HG03521 (cell line): ENCODE data around the gene PLA2G3.

Experiments
- ATAC-seq: cut with Tn5 transposase; IDR thresholded peaks from one replicate; pipeline ENCODE4 v1.9.1; 2021; ENCODE audit warnings: mild to moderate bottlenecking, moderate library complexity; ENCODE audit not compliant: unreplicated experiment

Gene PLA2G3

DNA sequence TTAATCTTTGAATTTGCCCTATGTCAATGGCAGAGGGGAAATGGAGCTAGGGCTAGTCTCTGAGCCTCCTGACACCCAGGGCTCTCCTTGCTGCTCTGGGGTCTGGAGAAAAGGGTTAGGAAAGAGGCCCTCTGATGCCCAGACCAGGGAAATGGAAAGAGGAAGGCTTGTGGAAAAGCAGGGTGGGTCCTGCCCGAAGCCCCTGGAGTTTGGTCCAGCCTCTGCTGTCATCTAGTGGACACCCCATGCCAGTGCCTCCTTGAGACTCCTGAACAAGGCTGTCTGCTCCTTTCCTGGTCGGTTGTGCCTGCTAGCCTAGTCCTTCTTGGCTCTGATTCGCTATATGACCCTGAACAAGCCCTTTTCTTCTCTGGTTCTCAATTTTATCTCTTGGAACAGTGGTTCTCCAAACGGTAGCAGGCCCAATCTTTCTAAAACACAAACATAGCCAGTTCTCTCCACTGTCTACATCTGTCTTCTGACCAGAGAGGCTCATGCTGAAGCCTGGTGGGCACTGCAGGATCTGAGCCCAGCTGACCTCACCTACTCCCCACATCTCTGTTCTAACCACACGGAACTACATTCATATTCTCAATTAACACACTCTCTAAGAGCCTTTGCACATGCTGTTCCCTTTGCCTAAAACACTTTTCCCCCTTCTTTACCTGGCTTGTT lies 8.8 kb upstream of the PLA2G3 start:
- no peak for ATAC-seq

- ATAC-seq = no peak
Observed at GRCh38 chr22:31148488-31148887, 8.2 kb upstream of the PLA2G3 start.

- no peak for ATAC-seq
Observed at GRCh38 chr22:31144223-31144622, 3.9 kb upstream of the PLA2G3 start.

DNA sequence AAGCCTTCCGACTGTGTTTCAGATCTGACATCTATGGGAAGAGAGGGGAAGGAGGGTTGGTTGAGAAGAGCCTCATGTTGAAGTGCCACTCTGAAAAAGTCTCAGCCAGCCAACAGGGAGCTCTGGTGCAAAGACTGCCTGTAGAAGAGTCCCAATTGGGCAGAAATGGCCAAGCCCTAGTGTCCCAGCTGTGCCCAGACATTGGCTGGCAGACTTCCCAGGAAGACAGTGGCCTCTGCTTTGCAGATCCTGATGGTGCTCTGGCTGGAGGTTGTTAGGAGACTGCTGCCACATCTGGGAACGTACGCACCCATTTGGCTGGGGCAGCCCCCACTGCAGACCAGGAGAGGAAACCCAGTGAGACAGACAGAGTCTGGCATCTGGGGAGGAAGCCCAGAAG lies 3.2 kb upstream of the PLA2G3 start:
- ATAC-seq = no peak

DNA sequence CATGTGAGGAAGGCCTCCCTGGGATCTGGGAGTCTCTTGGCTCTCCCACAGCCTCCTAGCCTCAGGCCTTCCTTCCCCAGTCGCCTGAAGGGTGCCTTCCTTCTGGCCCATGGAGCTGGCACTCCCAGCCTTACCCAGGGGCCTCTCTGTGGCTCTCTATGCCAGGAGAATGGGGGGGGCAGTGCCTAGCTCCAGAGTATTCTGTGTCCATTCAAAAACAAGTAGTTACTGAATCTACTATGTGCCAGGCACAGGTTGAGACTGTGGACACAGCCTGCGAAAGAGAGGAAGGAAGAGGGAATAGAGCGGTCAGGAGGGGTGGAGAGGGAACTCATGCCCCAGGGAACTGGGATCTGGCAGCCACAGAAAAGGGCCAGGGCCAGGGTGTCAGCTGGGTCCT lies 2.7 kb upstream of the PLA2G3 start:
- no peak for ATAC-seq

DNA sequence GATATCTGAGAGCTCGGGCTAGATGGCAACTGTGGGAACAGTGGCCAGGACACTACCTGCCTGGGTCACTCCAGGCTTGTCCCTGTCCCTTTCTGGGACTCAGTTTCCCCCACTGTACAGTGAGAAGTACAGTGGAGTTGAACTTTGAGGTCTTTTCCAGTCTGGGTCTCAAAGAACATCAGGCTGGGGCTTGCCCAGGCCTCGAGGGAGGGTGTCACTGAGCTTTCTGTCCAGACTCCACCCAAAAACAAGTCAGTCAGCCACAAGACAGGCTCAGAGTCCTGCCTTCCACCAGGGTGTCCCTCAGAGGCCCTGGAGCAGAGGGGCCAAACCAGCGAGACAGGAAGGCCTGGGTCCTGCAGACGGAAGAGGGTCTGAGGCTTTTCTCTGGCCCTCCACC lies 2.0 kb upstream of the PLA2G3 start:
- ATAC-seq = no peak

GRCh38 chr22:31141551-31141950 lies 1.2 kb upstream of the PLA2G3 start:
- no peak for ATAC-seq

GRCh38 chr22:31140746-31141145 lies 438 bp upstream of the PLA2G3 start:
- ATAC-seq = no peak

DNA sequence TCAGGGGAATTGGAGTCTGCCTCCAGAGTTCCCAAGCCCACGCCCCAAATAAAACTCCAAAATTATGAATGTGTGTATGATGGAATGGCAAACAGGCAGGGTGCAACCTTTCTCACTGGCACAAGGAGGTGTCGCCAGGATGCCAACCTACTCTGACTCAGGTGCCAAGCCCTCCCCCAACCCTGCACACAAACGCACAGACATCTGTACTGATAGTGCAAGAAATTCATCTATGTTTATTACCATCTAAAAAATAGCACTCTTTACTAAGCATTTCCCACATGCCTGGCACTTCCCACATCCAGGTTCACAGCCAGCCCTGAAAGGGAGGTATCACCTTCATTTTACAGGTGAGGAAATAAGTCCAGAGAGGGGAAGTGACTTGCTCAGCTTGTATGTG lies 1.2 kb downstream of the PLA2G3 start:
- no peak for ATAC-seq

- no peak for ATAC-seq
Observed at GRCh38 chr22:31138126-31138525, 2.2 kb downstream of the PLA2G3 start.

DNA sequence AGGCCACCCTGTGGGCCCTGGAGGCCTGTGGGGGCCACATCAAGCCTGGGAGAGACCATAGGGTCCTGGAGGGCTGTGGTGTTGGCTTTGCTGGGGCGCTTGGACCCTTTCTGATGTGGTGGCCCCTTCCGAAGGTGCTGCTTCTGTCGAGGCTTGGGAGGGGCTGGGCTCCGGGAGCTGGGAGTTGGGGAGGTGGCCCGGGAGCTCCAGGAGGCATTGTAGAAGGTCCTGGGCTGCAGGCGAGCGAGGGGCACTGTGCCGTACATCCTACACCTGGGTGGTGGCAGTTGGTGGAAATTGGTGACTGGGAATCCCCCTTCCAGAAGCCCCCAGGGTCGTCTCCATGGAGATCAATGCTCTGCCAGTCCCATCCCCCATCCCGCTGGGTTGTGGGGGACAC lies 2.6 kb downstream of the PLA2G3 start:
- ATAC-seq = no peak

DNA sequence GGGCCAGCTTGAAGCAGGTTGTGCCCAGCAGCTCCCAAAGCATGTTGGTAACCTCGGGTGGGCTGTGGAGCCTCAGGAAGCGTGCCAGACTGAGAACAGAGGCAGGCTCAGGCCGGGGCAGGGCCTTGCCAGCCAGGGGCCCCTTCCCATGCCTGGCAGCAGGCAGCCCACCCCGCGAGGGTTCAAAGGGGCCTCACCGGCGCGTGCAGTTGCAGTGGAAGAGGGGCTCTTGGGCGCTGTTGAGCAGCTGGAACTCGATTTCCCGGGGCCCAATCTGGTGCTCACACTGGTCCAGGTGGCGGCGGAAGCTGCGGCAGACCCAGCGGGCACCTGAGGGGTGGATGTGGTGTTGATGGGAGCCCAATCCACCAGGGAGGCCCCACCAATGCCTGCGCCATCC lies 3.6 kb downstream of the PLA2G3 start:
- no peak for ATAC-seq

DNA sequence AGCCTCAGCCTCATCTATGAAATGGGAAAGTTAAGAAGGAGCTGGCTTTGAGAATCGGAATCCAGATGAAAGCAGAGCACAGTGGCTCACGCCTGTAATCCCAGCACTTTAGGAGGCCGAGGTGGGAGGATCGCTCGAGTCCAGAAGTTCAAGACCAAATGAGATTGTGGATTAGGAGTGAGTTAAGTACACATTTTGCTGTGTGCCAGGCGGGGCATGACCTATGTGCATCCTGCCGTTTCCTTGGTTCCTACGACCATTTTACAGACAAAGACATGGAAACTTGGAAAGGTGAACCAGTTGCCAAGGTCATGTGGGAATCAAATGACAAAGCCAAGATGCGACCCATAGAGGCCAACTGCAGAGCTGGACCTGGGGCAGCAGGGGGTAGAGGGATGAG lies 4.2 kb downstream of the PLA2G3 start:
- ATAC-seq = no peak

DNA sequence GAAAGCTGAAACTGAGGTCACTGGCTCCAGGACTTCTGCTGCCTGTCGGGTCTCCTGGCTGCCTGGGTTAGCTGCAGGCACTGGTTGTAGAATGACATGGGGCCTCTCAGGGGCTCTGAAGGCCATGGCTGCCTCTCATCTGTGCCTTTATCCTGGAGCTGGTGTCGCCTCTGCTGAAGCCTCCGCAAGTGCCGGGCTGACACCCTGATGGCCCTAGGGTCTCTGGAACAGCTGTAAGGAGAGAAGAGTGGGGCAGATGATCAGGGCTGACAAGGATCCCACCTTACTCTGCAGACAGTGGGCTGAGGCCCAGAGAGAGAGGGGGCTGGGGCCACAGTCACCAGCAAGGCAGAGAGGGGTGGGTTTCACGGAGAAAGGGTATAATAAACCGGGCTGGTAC lies 4.6 kb downstream of the PLA2G3 start:
- no peak for ATAC-seq

- no peak for ATAC-seq
Observed at GRCh38 chr22:31134688-31135087, 5.6 kb downstream of the PLA2G3 start.

DNA sequence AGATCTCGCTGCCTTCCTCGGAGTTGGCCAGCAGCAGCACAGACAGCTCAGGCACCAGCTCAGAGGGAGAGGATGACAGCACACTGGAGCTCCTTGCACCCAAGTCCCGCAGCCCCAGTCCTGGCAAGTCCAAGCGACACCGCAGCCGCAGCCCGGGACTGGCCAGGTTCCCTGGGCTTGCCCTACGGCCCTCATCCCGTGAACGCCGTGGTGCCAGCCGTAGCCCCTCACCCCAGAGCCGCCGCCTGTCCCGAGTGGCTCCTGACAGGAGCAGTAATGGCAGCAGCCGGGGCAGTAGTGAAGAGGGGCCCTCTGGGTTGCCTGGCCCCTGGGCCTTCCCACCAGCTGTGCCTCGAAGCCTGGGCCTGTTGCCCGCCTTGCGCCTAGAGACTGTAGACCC lies 6.4 kb downstream of the PLA2G3 start:
- ATAC-seq = no peak

DNA sequence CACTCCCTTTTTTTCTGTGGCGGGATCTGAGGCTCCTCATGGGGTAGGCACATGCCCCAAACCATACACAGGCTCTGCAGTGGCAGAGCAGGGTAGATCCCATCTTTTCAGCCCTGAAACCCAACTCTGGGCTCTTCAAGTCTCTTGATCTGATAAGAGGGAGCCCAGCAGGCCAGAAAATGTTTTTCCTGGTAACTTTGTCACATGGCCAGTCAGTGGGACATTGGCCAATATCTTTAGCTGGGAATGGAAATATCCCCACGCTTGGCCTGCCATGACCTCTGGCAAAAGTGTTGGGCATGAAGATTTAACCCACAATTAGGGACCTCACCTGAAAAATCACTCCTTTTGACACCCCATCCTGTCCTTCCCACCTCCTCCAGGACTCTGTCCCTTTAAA lies 9.4 kb downstream of the PLA2G3 start:
- no peak for ATAC-seq

DNA sequence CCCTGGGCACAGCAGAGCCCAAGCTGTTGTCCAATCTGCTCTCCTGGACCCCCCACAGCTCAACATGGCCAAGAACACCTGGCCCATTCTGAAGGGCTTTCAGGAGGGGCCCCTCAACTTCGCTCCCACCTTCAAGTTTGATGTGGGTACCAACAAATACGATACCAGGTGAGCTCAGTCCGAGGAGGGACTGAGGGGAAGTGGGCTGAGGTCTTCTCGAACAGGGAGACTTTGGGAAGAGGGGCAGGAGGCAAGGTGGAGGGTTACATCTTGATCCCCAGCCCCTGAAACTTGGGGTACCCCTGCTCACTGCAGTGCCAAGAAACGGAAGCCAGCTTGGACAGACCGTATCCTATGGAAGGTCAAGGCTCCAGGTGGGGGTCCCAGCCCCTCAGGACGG lies 12.2 kb downstream of the PLA2G3 start:
- ATAC-seq = no peak

DNA sequence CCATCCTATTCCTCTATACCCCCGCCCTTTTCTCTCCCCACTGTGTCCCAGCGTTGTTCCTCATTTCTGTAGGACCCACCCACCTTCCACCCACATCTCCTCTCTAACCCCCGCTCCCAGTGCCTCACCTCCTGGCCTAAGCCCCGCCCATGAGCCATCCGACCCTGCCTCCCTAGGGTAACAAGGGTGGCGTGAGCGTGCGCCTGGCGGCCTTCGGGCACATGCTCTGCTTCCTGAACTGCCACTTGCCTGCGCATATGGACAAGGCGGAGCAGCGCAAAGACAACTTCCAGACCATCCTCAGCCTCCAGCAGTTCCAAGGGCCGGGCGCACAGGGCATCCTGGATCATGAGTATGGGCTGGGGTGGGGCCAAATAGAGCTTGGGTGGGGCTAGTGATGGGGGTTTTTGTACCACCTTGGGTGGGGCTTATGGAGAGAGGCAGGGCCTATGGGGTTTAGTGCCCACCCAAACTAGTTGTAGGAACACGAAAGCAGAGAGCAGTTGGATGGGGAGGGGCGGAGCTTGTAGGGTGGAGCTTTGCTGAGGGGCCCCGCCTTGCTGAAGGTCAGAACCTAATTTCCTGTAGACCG lies 13.0 kb downstream of the PLA2G3 start:
- ATAC-seq = no peak

DNA sequence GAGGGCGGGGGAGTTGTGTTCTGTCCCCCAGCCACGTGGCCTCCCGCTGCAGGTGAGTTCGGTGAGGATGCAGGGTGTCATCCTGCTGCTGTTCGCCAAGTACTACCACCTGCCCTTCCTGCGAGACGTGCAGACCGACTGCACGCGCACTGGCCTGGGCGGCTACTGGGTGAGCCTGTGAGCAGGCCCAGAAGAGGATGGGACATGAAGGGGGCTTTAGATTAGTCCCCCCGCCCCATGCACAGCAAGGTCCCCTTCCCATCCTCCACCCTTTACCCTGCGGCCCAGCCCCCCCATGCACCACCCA lies 13.5 kb downstream of the PLA2G3 start:
- no peak for ATAC-seq

- no peak for ATAC-seq
Observed at GRCh38 chr22:31126128-31126868, 14.0 kb downstream of the PLA2G3 start.

GRCh38 chr22:31125521-31126117 lies 14.7 kb downstream of the PLA2G3 start:
- ATAC-seq = no peak
